Measurements from ENCODE around the gene PHF20.

- TF ChIP-seq, protein P1, sequence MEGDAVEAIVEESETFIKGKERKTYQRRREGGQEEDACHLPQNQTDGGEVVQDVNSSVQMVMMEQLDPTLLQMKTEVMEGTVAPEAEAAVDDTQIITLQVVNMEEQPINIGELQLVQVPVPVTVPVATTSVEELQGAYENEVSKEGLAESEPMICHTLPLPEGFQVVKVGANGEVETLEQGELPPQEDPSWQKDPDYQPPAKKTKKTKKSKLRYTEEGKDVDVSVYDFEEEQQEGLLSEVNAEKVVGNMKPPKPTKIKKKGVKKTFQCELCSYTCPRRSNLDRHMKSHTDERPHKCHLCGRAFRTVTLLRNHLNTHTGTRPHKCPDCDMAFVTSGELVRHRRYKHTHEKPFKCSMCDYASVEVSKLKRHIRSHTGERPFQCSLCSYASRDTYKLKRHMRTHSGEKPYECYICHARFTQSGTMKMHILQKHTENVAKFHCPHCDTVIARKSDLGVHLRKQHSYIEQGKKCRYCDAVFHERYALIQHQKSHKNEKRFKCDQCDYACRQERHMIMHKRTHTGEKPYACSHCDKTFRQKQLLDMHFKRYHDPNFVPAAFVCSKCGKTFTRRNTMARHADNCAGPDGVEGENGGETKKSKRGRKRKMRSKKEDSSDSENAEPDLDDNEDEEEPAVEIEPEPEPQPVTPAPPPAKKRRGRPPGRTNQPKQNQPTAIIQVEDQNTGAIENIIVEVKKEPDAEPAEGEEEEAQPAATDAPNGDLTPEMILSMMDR (IDR thresholded peaks at IDR 0.05), result no peak
- no peak for TF ChIP-seq POLR2A (IDR thresholded peaks at IDR 0.05)
Observed at GRCh38 chr20:35737865-35738333, 33.9 kb upstream of the PHF20 start.

Data from lower leg skin (tissue), 3 donors.